Suprapubic skin (tissue), 4 donors: ENCODE measurements around the gene ABCG4.

Experiments
- EP300 ChIP-seq: sonication (generic); formaldehyde crosslinking; IDR thresholded peaks from one replicate; pipeline ENCODE4 v1.6.1; 2017; ENCODE audit warnings: antibody characterized with exemption
- POLR2A ChIP-seq, 2 donors: fragments of 450-650 bp; IDR thresholded peaks; one replicate each; pipeline ENCODE4 v1.6.1; 2017; ENCODE audit warnings: antibody characterized with exemption in 2 of 2, mild to moderate bottlenecking in 2 of 2, moderate library complexity in 2 of 2
- POLR2AphosphoS5 ChIP-seq, 3 donors: sonication (generic); formaldehyde crosslinking; IDR thresholded peaks; one replicate each; pipeline ENCODE4 v1.6.1; 2017; ENCODE audit warnings: antibody characterized with exemption in 3 of 3
- TF ChIP-seq, protein P1 (sequence below), 2 donors: fragments of 200-600 bp in 1 of 2; fragments of 450-650 bp in 1 of 2; sonication (generic) in 1 of 2; IDR thresholded peaks; one replicate each; pipeline ENCODE4 v1.5.1; 2016 to 2019; ENCODE audit warnings: antibody characterized with exemption in 2 of 2, mild to moderate bottlenecking in 1 of 2, moderate library complexity in 1 of 2

DNA sequence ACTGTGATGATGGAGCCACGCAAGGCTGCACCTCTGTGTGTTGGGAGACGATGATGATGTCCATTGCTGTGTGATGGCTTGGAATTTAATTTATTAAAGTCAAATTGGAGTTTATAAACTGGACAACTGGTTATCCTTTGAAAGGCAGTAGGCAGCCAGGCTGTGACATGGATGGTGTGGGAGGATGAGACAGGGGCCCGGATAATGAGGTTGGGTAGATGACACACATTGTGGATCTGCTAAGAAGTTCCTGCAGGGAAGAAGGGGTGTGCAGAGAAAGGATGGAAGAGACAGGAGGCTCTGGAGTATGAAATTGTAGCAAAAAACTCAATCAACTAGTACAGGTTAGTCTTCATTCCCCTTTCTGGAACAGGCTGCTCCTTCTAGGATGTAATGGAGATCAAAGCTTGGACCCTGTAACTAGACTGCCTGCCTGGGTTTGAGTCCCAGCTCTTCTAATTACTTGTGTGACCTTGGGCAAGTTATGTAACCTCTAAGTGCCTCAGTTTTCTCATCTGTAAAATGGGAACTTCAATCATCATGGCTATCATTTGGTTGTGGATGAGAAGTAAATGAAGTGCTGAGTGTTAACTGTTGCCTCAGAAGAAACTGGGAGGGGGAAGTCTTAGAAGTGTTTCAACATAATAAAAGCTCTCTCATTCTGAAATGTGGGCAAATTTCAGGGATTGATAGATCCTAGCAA lies 31.7 kb upstream of the ABCG4 start:
- no peak for TF ChIP-seq POLR2A (IDR thresholded peaks at IDR 0.05)
- TF ChIP-seq, protein P1, sequence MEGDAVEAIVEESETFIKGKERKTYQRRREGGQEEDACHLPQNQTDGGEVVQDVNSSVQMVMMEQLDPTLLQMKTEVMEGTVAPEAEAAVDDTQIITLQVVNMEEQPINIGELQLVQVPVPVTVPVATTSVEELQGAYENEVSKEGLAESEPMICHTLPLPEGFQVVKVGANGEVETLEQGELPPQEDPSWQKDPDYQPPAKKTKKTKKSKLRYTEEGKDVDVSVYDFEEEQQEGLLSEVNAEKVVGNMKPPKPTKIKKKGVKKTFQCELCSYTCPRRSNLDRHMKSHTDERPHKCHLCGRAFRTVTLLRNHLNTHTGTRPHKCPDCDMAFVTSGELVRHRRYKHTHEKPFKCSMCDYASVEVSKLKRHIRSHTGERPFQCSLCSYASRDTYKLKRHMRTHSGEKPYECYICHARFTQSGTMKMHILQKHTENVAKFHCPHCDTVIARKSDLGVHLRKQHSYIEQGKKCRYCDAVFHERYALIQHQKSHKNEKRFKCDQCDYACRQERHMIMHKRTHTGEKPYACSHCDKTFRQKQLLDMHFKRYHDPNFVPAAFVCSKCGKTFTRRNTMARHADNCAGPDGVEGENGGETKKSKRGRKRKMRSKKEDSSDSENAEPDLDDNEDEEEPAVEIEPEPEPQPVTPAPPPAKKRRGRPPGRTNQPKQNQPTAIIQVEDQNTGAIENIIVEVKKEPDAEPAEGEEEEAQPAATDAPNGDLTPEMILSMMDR (IDR thresholded peaks at IDR 0.05) = no peak
- TF ChIP-seq POLR2AphosphoS5 (IDR thresholded peaks at IDR 0.05) = no peak
- TF ChIP-seq EP300 = no peak
